Measurements from ENCODE around the gene MT1E. TPM values are rescaled to one million over a fixed set of nuclear protein-coding genes. Genes with fewer than 3 reads are reported as not detected.

Gene MT1E
- total and polyA plus RNA-seq, 2 of the 13 experiments (the other 11 are each of a cell fraction or from before 2014, with no cell fraction given), result 110 to 1,072 TPM

DNA sequence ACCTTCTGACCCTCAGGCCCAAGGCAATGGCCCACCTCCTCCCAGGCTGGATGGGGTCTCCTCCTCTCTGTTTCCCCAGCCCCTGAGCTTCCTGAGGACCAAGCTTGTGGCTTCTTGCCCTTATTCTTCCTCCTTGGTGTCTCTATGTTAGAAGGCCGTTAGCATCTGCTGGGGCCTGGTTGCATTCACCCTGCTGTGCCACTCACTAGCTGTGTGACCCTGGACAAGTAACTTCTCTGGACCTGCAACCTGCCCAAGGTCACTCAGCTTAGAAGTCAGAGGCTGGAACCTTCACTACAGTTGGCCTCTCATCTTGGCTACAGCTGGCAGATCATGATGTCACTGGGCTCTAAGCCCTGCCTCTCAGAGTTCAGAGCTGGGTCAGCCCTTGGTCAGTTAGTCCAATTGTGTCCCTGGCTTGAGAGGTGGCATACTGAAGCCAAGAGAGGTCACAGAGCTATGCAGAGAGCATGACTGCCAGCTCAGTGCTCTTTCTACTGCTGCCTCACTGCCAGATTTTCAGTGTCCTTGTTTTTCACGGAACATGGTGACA lies 14.2 kb upstream of the MT1E start (continued):
- TF ChIP-seq, protein P1, sequence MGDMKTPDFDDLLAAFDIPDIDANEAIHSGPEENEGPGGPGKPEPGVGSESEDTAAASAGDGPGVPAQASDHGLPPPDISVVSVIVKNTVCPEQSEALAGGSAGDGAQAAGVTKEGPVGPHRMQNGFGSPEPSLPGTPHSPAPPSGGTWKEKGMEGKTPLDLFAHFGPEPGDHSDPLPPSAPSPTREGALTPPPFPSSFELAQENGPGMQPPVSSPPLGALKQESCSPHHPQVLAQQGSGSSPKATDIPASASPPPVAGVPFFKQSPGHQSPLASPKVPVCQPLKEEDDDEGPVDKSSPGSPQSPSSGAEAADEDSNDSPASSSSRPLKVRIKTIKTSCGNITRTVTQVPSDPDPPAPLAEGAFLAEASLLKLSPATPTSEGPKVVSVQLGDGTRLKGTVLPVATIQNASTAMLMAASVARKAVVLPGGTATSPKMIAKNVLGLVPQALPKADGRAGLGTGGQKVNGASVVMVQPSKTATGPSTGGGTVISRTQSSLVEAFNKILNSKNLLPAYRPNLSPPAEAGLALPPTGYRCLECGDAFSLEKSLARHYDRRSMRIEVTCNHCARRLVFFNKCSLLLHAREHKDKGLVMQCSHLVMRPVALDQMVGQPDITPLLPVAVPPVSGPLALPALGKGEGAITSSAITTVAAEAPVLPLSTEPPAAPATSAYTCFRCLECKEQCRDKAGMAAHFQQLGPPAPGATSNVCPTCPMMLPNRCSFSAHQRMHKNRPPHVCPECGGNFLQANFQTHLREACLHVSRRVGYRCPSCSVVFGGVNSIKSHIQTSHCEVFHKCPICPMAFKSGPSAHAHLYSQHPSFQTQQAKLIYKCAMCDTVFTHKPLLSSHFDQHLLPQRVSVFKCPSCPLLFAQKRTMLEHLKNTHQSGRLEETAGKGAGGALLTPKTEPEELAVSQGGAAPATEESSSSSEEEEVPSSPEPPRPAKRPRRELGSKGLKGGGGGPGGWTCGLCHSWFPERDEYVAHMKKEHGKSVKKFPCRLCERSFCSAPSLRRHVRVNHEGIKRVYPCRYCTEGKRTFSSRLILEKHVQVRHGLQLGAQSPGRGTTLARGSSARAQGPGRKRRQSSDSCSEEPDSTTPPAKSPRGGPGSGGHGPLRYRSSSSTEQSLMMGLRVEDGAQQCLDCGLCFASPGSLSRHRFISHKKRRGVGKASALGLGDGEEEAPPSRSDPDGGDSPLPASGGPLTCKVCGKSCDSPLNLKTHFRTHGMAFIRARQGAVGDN (CRISPR knock-in tag; IDR thresholded peaks at IDR 0.05), result peak; percentile 0; the same call in 1 of the 2 replicates
- TF ChIP-seq, protein P2, sequence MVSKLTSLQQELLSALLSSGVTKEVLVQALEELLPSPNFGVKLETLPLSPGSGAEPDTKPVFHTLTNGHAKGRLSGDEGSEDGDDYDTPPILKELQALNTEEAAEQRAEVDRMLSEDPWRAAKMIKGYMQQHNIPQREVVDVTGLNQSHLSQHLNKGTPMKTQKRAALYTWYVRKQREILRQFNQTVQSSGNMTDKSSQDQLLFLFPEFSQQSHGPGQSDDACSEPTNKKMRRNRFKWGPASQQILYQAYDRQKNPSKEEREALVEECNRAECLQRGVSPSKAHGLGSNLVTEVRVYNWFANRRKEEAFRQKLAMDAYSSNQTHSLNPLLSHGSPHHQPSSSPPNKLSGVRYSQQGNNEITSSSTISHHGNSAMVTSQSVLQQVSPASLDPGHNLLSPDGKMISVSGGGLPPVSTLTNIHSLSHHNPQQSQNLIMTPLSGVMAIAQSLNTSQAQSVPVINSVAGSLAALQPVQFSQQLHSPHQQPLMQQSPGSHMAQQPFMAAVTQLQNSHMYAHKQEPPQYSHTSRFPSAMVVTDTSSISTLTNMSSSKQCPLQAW (CRISPR knock-in tag; IDR thresholded peaks at IDR 0.05), result peak; percentile 71; the same call in 1 of the 2 replicates
- TF ChIP-seq MED1 (CRISPR knock-in tag; IDR thresholded peaks at IDR 0.05), result peak; percentile 70
- no peak for TF ChIP-seq ATM (IDR thresholded peaks at IDR 0.05; ENCODE audit: borderline replicate concordance)
- peak; percentile 50 for TF ChIP-seq CREB1 (IDR thresholded peaks at IDR 0.05)
- TF ChIP-seq CREB1 (CRISPR knock-in tag; IDR thresholded peaks at IDR 0.05), result no peak
- no peak for TF ChIP-seq HNRNPL (IDR thresholded peaks at IDR 0.05; ENCODE audit: low read depth, low read length)
- no peak for TF ChIP-seq ZNF530 (CRISPR knock-in tag; IDR thresholded peaks at IDR 0.05; ENCODE audit: low read depth)
- 0 out of 2 replicates have a peak, but pooled peaks have one; percentile 22 for TF ChIP-seq MEF2D (CRISPR knock-in tag; IDR thresholded peaks at IDR 0.05)
- TF ChIP-seq, protein P3, sequence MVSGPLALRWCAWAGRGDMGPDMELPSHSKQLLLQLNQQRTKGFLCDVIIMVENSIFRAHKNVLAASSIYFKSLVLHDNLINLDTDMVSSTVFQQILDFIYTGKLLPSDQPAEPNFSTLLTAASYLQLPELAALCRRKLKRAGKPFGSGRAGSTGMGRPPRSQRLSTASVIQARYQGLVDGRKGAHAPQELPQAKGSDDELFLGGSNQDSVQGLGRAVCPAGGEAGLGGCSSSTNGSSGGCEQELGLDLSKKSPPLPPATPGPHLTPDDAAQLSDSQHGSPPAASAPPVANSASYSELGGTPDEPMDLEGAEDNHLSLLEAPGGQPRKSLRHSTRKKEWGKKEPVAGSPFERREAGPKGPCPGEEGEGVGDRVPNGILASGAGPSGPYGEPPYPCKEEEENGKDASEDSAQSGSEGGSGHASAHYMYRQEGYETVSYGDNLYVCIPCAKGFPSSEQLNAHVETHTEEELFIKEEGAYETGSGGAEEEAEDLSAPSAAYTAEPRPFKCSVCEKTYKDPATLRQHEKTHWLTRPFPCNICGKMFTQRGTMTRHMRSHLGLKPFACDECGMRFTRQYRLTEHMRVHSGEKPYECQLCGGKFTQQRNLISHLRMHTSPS (CRISPR knock-in tag; IDR thresholded peaks at IDR 0.05; ENCODE audit: low read depth), result peak; percentile 28
- TF ChIP-seq, protein P4, sequence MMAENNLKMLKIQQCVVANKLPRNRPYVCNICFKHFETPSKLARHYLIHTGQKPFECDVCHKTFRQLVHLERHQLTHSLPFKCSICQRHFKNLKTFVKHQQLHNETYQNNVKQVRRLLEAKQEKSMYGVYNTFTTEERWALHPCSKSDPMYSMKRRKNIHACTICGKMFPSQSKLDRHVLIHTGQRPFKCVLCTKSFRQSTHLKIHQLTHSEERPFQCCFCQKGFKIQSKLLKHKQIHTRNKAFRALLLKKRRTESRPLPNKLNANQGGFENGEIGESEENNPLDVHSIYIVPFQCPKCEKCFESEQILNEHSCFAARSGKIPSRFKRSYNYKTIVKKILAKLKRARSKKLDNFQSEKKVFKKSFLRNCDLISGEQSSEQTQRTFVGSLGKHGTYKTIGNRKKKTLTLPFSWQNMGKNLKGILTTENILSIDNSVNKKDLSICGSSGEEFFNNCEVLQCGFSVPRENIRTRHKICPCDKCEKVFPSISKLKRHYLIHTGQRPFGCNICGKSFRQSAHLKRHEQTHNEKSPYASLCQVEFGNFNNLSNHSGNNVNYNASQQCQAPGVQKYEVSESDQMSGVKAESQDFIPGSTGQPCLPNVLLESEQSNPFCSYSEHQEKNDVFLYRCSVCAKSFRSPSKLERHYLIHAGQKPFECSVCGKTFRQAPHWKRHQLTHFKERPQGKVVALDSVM (CRISPR knock-in tag; IDR thresholded peaks at IDR 0.05), result peak; percentile 64
- peak; percentile 91 for TF ChIP-seq ZMYM3 (CRISPR knock-in tag; IDR thresholded peaks at IDR 0.05)
- TF ChIP-seq ZNF3 (CRISPR knock-in tag; IDR thresholded peaks at IDR 0.05), result no peak
- TF ChIP-seq RXRB (CRISPR knock-in tag; IDR thresholded peaks at IDR 0.05; ENCODE audit: borderline replicate concordance), result peak; percentile 77; the same call in 1 of the 2 replicates
- no peak for TF ChIP-seq YY1 (IDR thresholded peaks at IDR 0.05; ENCODE audit: insufficient read depth, insufficient replicate concordance, low read depth, low read length)
- TF ChIP-seq FOSL2 (CRISPR knock-in tag; IDR thresholded peaks at IDR 0.05), result no peak; the same call in 1 of the 2 replicates
- no peak; the same call in 1 of the 2 replicates for TF ChIP-seq NR2F6 (IDR thresholded peaks at IDR 0.05)
- peak; percentile 61; the same call in 1 of the 2 replicates for TF ChIP-seq NR2F6 (CRISPR knock-in tag; IDR thresholded peaks at IDR 0.05)
- no peak for TF ChIP-seq KLF13 (CRISPR knock-in tag; IDR thresholded peaks at IDR 0.05)
- TF ChIP-seq ZNF292 (CRISPR knock-in tag; IDR thresholded peaks at IDR 0.05; ENCODE audit: borderline replicate concordance, low read depth), result peak; percentile 65; the same call in 1 of the 2 replicates
- 0 out of 2 replicates have a peak, but pooled peaks have one; percentile 37 for TF ChIP-seq KDM4B (CRISPR knock-in tag; IDR thresholded peaks at IDR 0.05)

All from HepG2 (cell line).